ENCODE results near the gene AHCYL2. TPM values are rescaled to one million over a fixed set of nuclear protein-coding genes. Genes with fewer than 3 reads are reported as not detected.

Gene AHCYL2
- total RNA-seq, 1 experiment from 2014 or later = 17.0 TPM

GRCh38 chr7:129431911-129432643, 207.2 kb downstream of the AHCYL2 start:
- POLR2A ChIA-PET = no interaction called here
- CTCF ChIA-PET = no interaction called here
- Histone ChIP-seq H3K9me3 (ENCODE audit: control insufficient read depth in 1 of 2, insufficient read depth in 1 of 2, low read depth in 1 of 2, low read length in 2 of 2) (no peaks in the 10 kb centered on the region), H3K4me2 (ENCODE audit: low read length) (no peak overlapping the region), H3K79me2 (ENCODE audit: insufficient read depth, low read length) (peaks cover 4% of the 10 kb centered on the region; the same call in 1 of the 2 replicates), H3K36me3 (ENCODE audit: control insufficient read depth in 1 of 2, insufficient read depth in 2 of 2, low read length in 2 of 2) (no peaks in the 10 kb centered on the region), H3K27me3 (ENCODE audit: insufficient read depth, low read length) (no peaks in the 10 kb centered on the region), H4K20me1 (ENCODE audit: insufficient read depth) (no peaks in the 10 kb centered on the region), H2AFZ (ENCODE audit: low read depth, low read length, poor library complexity, severe bottlenecking) (no peak overlapping the region), H3K9ac (ENCODE audit: low read length) (no peak overlapping the region), H3K4me1 (ENCODE audit: control insufficient read depth in 1 of 2, insufficient read depth in 2 of 2, low read length in 2 of 2) (peaks cover 3 to 19% of the 10 kb centered on the region in 2 experiments; a peak in 2 of 4 replicates), H3K4me3 (replicated peaks in 1 of 2; ENCODE audit: low read depth in 1 of 2, low read length in 2 of 2) (no peak overlapping the region), H3K27ac (ENCODE audit: low read depth, low read length) (no peak overlapping the region), H3K9me2 (ENCODE audit: insufficient read depth) (no peaks in the 10 kb centered on the region)
- RAD21 ChIA-PET (ENCODE audit: low non-redundant PET in 1 of 2, low total read pairs in 2 of 2, uncharacterized antibody in 2 of 2, unreplicated experiment in 2 of 2) = no interaction called here
- TF ChIP-seq CEBPB (IDR thresholded peaks at IDR 0.05; ENCODE audit: low read depth) (no peak), TCF7L2 (IDR thresholded peaks at IDR 0.05; ENCODE audit: borderline replicate concordance, extremely low read depth, insufficient read depth, insufficient read length) (no peak), SP1 (IDR thresholded peaks at IDR 0.05; ENCODE audit: low read depth) (no peak), FOSL1 (IDR thresholded peaks at IDR 0.05; ENCODE audit: low read depth) (no peak), ELF1 (IDR thresholded peaks at IDR 0.05; ENCODE audit: borderline replicate concordance, low read depth) (no peak), YY1 (IDR thresholded peaks at IDR 0.05; ENCODE audit: extremely low read depth, insufficient replicate concordance, low read depth, low read length) (no peak), ATF3 (IDR thresholded peaks at IDR 0.05) (no peak)
- ATAC-seq (no peak), DNase-seq (ENCODE audit: low read depth, low spot score) (no peak)
- no TSS peak for BruUV-seq (replicated peaks)
- intact Hi-C loops (cut with micrococcal nuclease) = no loop called here

Measured in HCT116 (cell line).